ENCODE results near the gene SPCS3.

DNA sequence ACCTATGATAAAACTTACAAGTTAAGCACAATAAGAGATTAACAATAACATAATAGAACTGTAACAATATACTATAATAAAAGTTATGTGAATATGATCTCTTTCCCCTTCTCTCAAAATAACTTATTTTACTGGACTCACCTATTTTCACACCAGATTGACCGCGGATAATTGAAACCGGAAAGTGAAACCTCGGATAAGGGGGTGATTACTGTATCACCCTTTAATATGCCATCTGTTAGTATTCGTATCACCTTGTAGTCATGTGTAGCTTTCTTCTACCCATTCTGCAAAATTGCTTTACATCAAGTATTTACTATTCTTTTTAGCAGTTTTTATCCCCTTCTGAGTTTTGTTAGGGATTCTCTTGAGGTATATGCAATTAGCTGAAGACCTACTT is 1.8 kb downstream of the SPCS3 start:
- TF ChIP-seq, protein P1, sequence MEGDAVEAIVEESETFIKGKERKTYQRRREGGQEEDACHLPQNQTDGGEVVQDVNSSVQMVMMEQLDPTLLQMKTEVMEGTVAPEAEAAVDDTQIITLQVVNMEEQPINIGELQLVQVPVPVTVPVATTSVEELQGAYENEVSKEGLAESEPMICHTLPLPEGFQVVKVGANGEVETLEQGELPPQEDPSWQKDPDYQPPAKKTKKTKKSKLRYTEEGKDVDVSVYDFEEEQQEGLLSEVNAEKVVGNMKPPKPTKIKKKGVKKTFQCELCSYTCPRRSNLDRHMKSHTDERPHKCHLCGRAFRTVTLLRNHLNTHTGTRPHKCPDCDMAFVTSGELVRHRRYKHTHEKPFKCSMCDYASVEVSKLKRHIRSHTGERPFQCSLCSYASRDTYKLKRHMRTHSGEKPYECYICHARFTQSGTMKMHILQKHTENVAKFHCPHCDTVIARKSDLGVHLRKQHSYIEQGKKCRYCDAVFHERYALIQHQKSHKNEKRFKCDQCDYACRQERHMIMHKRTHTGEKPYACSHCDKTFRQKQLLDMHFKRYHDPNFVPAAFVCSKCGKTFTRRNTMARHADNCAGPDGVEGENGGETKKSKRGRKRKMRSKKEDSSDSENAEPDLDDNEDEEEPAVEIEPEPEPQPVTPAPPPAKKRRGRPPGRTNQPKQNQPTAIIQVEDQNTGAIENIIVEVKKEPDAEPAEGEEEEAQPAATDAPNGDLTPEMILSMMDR (IDR thresholded peaks at IDR 0.05), result no peak
- no peak for TF ChIP-seq POLR2A (IDR thresholded peaks at IDR 0.05)
- no peak for TF ChIP-seq EP300 (IDR thresholded peaks at IDR 0.05)

Data from sigmoid colon (tissue), 4 donors.